GM21528 (cell line): Measurements from ENCODE around the gene SULT2A1.
"Not testable (repeated sequence)": the region's sequence is repeated elsewhere in the genome, so short reads cannot be mapped to it uniquely, and the experiment has no call there.

Source experiments
- ATAC-seq: cut with Tn5 transposase; IDR thresholded peaks from one replicate; pipeline ENCODE4 v1.9.1; 2021; ENCODE audit warnings: mild to moderate bottlenecking, moderate library complexity; ENCODE audit not compliant: unreplicated experiment, low FRiP score

Gene SULT2A1, protein sequence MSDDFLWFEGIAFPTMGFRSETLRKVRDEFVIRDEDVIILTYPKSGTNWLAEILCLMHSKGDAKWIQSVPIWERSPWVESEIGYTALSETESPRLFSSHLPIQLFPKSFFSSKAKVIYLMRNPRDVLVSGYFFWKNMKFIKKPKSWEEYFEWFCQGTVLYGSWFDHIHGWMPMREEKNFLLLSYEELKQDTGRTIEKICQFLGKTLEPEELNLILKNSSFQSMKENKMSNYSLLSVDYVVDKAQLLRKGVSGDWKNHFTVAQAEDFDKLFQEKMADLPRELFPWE

DNA sequence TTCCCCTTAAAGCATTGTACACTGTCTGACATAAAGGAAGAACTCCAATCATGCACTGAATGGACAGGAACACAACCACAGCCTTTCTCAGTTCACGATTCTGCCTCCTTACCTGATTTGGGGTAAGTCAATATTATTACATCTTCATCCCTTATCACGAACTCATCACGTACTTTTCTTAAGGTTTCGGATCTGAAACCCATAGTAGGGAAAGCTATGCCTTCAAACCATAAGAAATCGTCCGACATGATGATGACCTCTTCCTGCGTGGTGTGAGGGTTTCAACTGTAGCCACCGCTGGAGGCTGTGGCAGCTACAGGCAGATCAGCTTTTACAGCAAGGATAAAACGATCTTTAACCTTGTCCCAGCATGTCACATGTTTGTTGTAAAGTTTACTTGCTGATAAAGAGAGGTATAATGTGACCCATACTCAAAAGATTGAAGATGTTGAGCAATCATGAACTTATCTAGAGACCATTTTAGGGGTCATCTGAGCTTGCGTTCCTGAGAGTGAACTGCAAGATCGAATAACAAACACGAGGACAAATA lies at the start of gene SULT2A1:
Gene SULT2A1 (minus strand): TSS at position 306 of the 550 bp plus-strand sequence. CDS start 58 bp downstream, at position 248.
- no peak for ATAC-seq

DNA sequence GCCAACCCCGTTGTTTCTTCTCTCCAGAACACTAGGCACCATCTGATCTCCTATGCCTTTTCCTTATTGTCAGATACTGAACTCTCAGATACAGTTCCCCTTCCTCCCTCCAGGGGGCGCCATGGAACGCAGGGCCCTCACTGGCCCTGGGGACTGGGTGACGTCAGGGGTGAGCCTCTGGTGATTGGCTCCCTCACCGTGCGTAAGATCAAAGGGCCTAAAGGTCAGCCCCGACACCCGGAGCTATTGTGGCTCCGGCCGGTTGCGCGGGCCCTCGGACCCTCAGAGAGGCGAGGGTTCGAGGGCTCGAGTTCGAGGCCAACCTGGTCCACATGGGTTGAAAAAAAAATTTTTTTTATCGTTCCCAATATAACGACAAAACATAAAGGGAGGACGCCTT lies 42.5 kb upstream of the SULT2A1 start:
- not testable (repeated sequence) for ATAC-seq

DNA sequence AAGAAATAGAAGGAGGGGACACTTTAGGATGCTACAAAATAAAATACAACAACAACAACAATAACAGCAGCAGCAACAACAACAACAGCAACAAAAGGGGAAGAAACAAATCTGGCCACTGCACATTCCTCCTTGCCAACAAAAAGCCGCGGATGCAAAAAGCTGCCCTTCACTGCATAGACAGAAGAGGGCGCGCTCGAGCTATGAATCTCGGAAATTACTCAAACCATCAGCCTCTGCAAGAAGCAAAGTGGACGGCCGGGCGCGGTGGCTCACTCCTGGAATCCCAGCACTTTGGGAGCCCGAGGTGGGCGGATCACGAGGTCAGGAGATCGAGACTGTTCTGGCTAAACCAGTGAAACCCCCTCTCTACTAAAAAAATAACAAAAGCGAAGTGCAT lies 34.0 kb upstream of the SULT2A1 start:
- not testable (repeated sequence) for ATAC-seq

DNA sequence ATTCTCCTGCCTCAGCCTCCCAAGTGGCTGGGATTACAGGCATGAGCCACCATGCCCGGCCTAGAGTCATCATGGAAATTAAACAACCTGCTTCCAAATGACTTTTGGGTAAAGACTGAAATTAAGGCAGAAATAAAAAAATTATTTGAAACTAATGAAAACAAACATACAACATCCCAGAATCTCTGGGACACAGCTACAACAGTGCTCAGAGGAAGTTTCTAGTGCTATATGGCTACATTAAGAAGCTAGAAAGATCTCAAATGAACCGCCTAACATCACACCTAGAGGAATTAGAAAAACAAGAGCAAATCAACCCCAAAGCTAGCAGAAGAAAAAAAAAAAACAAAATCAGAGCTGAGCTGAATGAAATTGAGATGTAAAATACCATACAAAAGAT lies 24.1 kb upstream of the SULT2A1 start:
- ATAC-seq, result not testable (repeated sequence)

DNA sequence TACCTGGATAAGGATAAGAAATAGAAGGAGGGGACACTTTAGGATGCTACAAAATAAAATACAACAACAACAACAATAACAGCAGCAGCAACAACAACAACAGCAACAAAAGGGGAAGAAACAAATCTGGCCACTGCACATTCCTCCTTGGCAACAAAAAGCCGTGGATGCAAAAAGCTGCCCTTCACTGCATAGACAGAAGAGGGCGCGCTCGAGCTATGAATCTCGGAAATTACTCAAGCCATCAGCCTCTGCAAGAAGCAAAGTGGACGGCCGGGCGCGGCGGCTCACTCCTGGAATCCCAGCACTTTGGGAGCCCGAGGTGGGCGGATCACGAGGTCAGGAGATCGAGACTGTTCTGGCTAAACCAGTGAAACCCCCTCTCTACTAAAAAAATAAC lies 23.2 kb upstream of the SULT2A1 start:
- ATAC-seq, result not testable (repeated sequence)

DNA sequence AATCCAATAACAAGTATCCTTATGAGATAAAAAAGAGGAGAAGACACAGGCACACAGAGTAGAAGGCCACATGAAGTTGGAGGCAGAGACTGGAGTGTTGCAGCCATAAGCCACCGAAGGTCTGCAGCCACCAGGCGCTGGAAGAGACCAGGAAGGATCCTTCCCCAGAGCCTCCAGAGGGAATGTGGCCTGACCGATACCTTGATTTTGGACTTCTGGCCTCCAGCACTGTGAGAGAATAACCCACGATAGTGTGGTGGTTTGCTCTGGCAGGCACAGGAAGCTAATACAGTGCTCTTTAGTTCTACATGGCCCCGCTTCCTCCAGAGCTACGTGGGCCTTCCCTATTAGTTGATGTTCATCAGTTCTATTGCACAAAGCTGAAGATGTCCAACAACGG lies 15.3 kb upstream of the SULT2A1 start:
- no peak for ATAC-seq

DNA sequence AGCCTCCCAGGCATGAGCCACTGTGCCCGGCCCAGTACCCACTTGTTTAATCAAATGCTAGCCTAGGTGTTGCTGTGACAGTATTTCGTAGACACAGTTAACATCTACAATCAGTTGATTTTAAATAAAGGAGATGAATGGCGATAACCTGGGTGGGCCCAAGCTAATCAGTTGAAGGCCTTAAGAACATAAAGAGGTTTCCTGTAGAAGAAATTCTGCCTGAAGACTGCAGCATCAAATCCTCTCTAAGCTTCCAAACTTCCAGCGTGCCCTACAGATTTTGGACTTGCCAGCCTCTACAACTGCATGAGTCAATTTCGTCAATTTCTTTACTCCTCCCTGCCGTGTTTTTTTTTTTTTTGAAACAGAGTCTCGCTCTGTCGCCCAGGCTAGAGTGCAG lies 13.2 kb upstream of the SULT2A1 start:
- ATAC-seq, result no peak

DNA sequence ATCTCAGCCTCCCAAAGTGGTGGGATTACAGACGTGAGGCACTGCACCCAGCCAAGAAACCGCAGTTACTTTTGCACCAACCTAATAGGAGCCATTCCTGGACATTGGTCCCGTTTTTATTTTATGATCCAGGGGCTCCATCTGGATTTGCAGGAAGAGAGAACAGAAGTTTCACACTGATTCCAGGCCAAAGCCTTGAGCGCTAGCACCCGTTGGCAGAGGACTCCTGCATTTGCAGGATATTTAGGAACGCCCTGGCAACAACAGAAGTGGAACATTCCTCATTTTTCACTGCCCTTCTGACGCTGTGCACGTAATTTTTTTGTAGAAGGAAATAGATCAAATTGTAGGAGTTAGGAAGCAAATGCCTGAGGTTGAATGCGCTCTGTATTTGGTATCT lies 11.7 kb upstream of the SULT2A1 start:
- ATAC-seq, result no peak

DNA sequence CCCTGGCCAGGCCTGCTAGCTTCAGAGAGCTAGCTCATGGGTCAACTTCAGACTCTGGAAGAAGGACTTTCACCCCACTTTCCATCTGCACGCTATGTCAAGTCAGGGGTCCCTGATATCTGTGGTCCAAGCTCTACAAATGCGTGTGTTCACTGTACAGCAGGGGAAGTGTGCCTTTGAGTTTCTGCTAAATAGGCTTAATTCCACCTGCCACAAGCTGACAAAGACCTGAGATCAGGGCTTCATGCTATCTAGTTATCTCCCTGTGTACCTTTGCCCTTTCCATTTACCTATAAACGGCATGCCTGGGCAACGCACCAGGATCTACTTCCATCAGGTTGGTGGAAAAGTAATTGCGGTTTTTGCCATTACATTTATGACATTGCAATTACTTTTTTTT lies 10.7 kb upstream of the SULT2A1 start:
- no peak for ATAC-seq

DNA sequence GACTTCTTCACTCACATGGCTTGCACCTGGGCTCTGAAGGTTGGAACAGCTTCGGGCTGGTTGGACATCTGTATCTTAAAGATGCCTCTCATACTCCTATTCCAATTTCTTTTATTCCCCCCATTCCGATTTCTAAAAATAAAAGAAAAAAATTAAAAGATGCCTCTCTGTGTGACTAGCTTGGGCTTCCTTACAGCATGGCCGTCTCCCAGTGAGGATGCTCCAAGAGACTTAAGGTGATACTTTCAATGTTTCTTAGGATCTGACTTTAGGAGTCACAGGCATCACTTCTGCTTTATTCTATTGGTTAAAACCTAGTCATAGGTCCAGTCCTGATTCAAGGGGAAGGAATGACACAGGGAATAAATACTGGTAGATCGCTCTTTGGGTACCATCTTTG lies 9.9 kb upstream of the SULT2A1 start:
- ATAC-seq, result no peak

DNA sequence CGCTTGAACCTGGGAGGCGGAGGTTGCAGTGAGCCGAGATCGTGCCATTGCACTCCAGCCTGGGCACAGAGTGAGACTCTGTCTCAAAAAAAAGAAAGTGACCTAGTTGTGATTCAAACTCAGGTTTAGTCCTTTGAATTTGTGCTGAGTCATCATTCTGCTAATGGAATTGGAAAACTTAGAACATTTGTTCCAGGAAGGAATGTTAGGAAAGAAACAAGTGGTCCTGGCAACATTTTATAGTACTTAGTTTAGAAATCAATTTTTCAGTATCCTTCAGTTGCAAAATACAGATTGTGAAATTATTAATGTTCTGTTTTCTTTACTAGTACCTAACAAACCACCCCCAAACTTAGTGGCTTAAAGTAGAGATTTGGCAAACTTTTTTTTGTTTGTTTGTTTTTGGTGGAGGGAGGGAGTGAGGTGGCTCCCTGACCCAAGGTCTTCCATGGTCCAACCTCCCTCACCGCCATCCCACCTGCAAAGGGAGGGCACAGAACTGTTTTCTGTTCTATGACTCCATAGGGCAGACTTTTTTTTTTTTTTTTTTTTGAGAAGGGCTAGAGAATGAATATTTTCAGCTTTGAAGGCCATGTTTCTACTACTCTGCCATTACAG lies 9.2 kb upstream of the SULT2A1 start:
- ATAC-seq, result no peak

DNA sequence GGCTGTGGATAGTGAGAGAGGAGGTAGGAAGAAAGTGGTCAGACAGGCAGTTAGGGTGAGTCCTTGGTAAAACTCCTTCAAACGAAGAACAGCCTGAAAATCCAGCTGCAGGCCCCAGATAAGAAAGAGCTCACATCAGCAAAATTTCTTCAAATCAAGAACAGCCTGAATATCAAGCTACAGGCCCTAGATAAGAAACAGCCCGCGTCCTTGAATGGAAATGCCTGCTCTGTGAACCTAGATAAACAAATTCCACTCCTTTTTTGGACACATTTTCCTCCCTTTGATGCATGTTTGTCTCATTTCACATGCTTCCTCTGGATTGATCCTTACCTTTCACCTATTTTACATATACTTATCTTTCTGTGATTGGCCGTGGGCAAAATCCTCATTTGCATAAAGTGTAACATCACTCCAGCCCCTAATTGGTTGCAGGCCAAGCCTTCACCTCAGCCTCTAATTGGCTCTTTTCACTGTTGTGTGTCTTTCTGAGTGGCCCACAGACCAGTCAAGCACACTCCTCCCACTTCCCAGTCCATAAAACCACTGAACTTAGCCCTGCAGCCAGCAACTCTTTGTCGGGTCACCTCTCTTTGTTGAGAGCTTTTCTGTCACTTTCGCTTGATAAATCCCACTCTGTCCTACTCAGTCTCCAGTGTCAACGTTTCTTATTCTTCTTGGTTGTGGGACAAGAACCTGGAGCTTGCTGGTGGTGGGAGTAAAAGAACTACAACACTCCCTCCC lies 6.0 kb upstream of the SULT2A1 start:
- ATAC-seq, result no peak

DNA sequence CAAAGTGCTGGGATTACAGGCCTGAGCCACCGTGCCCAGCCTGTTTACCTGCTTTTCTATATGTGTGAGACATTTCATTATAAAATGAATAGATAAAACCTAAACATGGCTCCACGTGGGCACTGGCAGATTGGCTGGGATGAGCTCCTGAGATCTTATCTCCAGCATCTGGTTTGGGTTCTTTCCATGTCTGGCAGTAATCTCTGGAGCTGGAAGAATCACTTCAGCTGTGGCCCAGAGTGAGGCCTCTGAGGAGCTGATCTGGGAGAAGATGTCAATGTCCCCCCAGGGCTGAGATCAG lies 5.5 kb upstream of the SULT2A1 start:
- ATAC-seq, result no peak

DNA sequence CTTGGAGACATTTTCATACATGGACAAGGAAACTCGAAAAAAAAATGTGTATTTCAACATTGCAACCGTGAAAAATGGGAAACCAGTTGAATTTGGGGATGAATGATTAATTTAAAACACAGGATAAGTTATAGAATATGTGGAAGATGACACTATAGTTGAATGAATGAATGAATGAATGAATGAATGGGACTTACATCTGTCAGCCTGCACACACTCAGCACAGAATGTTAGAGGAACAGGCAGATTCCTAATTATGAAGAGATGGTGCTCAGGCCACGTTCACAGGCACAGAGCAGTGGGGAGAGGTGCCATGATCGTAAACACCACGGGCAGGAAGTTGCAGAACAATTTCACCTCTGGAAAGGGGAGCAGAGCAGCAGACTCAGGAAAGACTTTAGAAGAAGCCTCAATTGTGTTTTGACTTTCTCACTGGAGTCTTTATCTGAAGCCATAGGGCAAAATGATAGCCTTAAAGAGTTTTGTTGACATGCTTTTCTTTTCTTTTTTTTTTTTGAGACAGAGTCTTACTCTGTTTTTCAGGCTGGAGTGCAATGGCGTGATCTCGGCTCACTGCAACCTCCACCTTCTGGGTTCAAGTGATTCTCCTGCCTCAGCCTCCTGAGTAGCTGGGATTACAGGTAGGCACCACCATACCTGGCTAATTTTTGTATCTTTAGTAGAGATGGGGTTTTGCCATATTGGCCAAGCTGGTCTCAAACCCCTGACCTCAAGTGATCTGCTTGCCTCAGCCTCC lies 4.9 kb upstream of the SULT2A1 start:
- ATAC-seq, result no peak

DNA sequence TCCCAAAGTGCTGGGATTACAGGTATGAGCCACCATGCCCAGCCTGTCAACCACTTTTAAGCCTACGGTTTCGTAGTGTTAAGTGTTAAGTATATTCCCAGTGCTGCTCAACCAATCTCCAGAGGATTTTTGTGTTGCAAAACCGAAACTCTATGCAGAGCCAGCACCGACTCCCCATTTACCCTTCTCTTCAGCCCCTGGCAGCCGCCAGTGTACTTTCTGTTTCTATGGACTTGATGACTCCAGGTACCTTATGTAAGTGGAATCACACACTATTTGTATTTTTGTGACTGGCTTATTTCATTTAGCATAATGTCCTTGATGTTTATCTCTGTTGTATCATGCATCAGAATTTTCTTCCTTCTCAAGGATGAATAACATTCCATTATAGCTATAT lies 1.1 kb downstream of the SULT2A1 start:
- no peak for ATAC-seq

DNA sequence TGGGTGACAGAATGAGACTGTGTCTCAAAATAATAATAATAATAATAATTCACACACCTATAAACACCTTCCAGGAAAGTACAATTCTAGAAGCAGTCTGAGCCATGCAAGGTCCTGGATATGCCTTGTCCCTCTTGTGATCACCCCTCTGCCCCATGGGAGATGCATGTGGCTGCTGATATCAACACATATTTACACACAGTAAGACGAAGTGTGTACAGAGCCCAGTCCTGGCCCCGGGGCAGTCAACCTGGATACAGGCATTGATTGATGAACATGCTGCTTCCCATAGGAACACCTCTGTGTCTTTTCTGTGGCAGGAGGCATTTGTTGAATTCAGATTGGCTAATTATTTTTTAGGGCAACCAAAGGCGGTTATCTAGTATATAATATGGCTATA lies 3.2 kb downstream of the SULT2A1 start:
- ATAC-seq, result no peak

DNA sequence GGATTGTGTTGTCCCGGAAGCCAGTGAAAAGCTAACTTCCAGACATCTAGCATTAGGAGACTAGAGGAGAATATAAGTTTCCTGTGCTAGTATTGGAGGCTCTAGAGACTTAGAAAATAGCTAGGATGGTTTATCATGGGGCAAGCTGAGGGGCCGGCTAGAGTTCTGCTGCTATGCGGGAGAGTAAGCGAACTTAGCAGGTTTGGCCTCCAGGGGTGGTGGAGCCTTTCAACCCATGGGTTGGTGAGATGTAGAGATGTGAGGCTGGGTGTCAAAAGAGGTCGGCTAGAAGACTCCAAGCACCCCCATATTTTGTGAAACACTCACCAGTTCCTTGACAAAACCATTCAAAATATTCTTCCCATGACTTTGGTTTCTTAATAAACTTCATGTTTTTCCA lies 4.4 kb downstream of the SULT2A1 start:
- ATAC-seq, result no peak

DNA sequence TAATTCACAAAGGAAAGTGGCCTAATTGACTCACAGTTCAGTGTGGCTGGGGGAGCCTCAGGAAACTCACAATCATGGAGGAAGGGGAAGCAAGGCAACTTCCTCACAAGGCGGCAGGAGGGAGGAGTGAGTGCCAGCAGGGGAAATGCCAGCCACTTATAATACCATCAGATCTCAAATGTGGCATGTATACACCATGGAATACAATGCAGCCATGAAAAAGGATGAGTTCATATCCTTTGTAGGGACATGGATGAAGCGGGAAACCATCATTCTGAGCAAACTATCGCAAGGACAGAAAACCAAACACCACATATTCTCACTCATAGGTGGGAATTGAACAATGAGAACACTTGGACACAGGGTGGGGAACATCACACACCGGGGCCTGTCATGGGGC lies 6.7 kb downstream of the SULT2A1 start:
- ATAC-seq, result not testable (repeated sequence)

DNA sequence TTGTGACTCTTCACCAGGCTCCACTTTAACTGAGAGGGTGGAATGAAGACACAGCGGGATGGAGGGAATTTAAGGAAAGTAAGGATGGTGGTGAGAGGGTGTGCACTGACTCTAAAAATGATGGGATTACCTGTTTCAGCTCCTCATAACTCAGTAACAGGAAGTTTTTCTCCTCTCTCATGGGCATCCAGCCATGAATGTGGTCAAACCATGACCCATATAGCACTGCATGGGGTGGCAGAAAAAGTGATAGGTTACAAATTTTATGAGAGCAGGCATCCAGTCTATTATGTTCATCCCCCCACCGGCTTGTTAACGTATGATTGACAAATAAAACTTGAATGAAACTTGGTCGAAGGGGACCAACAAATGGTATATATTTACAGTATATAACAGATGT lies 7.2 kb downstream of the SULT2A1 start:
- ATAC-seq, result no peak

DNA sequence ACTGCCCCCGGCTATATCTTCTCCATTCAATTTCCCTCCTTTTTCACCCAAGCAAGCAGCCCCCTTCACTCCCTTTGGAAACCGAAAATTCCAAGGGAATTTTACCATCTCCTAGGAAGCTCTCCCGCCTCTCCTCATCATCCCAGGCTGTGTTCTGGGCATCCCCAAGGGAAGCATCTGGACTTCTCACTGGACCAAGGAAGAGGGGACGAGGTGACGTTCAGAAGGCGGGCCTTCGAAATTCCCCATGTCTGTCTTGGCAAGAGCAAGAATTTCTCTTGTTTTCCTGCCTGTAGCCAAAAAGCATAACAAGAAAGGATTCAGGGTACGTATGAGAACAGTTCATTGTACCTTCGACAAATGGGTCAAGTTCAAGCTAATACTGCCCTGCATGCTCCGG lies 20.9 kb downstream of the SULT2A1 start:
- no peak for ATAC-seq

DNA sequence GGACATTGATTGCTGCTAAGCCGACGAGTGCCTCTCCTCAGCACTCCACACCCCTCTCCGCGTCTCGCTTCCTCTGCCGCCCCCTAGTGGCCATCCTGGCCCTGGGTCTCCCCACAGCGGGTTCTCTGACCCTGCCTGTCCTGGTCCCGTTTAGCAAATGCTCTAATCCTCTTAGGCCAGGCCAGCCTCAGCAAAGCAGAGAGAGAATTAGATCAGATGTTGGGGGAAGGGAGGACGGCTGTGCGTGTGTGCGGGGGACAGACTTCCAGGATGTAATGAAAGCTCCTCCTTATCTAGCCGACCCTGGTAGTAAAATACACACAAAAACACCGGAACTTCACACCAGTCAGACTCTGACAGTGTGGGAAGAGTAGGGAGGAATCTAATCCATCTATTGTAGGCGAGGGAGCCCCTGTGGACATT lies 22.6 kb downstream of the SULT2A1 start:
- no peak for ATAC-seq
